Loucy (cell line): ENCODE data around the gene EEF1AKMT2.

ENCODE experiments used
- CTCF ChIP-seq: fragments of 200-600 bp; sonication (generic); conservative IDR thresholded peaks from 2 replicates; pipeline ENCODE4 v1.5.1; 2014; ENCODE audit warnings: mild to moderate bottlenecking, antibody characterized with exemption, low read length
- EZH2phosphoT487 ChIP-seq: fragments of 200-600 bp; IDR thresholded peaks from 2 replicates; pipeline ENCODE4 v1.6.1; 2018; ENCODE audit warnings: antibody characterized with exemption, mild to moderate bottlenecking, moderate library complexity, borderline replicate concordance

GRCh38 chr10:124708922-124709520, 82.7 kb downstream of the EEF1AKMT2 start:
- TF ChIP-seq CTCF = no peak
- no peak for TF ChIP-seq EZH2phosphoT487
